ENCODE data around the gene RORC.

GRCh38 chr1:151777317-151777716, 54.3 kb downstream of the RORC start:
- TF ChIP-seq CTCF (IDR thresholded peaks at IDR 0.05; ENCODE audit: low read length) (no peak), EZH2 (optimal IDR thresholded peaks at IDR 0.05; ENCODE audit: low read depth, low read length) (no peak), EZH2phosphoT487 (IDR thresholded peaks at IDR 0.05; ENCODE audit: low read length) (no peak)

Measured in MM.1S (cell line).